GM18526 (cell line): ENCODE measurements around the gene NCOA4.

Experiments used
- POLR2A ChIP-seq: IDR thresholded peaks from 3 replicates; pipeline ENCODE4 v1.6.1; 2011; ENCODE audit not compliant: insufficient read length; ENCODE audit errors: extremely low read depth

NCOA4 gene

GRCh38 chr10:46014683-46015405, 15.6 kb downstream of the NCOA4 start:
- TF ChIP-seq POLR2A = no peak

DNA sequence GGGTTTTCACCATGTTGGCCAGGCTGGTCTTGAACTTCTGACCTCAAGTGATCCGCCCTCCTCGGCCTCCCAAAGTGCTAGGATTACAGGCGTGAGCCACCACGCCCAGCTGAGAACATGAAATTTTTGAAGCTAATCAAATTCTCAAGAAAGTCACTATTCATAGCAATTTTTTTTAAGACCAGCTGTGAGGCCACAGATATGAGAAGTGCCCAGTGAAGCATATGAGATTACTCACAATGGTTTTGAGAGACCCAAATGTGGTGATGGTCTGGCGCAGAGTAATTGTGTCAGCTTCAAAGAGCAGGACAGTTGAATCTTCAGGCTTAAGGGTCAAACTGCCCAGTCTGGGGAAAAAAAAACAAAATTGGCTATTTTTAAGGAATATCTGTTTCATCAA, 16.2 kb downstream of the NCOA4 start:
- no peak for TF ChIP-seq POLR2A

GRCh38 chr10:46012746-46013145, 17.7 kb downstream of the NCOA4 start:
- TF ChIP-seq POLR2A = no peak

GRCh38 chr10:46006219-46006618, 24.2 kb downstream of the NCOA4 start:
- TF ChIP-seq POLR2A = no peak

- no peak for TF ChIP-seq POLR2A
These were observed 25.0 kb downstream of the NCOA4 start for GRCh38 chr10:46005383-46005782.

DNA sequence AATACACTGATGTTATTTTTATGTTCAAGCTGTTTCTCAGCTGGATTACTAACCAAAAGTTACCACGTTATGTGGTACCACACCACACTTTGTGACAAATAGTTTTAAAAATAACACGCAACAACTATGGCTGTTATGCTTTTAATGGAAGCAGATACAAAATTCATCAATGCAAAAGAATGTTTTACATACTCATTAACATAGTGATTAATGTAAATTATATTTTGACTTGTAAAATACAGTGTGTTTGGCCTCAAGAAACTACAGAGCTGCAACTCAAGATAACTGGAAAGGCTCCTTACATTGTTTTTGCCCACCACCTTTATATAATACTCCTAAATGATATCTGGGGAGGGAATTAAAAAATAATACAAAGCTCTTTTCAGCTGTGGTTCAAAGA, 25.5 kb downstream of the NCOA4 start:
- no peak for TF ChIP-seq POLR2A

DNA sequence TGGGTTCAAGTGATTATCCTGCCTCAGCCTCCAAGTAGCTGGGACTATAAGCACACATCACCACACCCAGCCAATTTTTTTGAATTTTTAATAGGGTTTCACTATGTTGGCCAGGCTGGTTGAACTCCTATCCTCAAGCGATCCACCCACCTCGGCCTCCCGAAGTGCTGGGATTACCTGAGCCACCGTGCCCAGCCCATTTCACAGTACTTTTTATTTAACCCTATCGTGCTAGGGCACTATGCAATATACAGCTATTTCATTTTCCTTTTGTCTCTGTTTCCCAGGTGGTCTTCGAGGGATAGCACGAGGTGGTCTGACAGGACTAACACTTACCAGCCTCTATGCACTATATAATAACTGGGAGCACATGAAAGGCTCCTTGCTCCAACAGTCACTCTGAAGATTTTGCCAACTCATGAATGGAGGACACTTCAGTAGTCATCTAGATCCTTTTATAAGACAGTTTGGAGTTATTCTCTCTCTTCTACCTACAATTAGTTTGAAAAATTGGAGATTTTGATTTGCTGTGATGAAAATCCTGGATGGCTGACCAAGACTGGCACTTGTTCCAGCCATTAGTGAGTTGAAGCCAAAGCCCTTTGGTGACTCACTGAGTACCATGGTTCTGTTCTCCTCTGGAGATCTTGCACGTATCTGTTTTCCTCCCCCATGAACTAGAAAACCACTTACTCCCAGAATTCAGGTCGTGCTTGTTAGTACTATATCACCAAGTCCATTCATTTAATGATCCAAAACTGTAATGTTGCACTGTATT, 27.3 kb downstream of the NCOA4 start:
- no peak for TF ChIP-seq POLR2A

GRCh38 chr10:46001187-46001756, 29.2 kb downstream of the NCOA4 start:
- no peak for TF ChIP-seq POLR2A

- TF ChIP-seq POLR2A = no peak
These were observed 29.9 kb downstream of the NCOA4 start for GRCh38 chr10:46000538-46000937.

- no peak for TF ChIP-seq POLR2A
These were observed 32.2 kb downstream of the NCOA4 start for GRCh38 chr10:45997994-45998763.

- TF ChIP-seq POLR2A = no peak
These were observed 32.9 kb downstream of the NCOA4 start for GRCh38 chr10:45997557-45997956.

- peak; percentile 50 for TF ChIP-seq POLR2A
These were observed 58.2 kb downstream of the NCOA4 start, which contains the start of gene TIMM23 for GRCh38 chr10:45972106-45972812. Gene TIMM23, plus strand, starts transcription at chr10:45972489. Its CDS starts 136 bp downstream, at chr10:45972625.
